D341Med (cell line): ENCODE measurements around the gene GPR137B.
A peak's percentile ranks its signal among the peaks of the same experiment; 100 is the strongest.
"Not testable (repeated sequence)": the region's sequence is repeated elsewhere in the genome, so short reads cannot be mapped to it uniquely, and the experiment has no call there.

ENCODE experiments used
- DNase-seq: peaks from one replicate; pipeline ENCODE4 v3.0.0; 2012; ENCODE audit warnings: low spot score

GPR137B gene

DNA sequence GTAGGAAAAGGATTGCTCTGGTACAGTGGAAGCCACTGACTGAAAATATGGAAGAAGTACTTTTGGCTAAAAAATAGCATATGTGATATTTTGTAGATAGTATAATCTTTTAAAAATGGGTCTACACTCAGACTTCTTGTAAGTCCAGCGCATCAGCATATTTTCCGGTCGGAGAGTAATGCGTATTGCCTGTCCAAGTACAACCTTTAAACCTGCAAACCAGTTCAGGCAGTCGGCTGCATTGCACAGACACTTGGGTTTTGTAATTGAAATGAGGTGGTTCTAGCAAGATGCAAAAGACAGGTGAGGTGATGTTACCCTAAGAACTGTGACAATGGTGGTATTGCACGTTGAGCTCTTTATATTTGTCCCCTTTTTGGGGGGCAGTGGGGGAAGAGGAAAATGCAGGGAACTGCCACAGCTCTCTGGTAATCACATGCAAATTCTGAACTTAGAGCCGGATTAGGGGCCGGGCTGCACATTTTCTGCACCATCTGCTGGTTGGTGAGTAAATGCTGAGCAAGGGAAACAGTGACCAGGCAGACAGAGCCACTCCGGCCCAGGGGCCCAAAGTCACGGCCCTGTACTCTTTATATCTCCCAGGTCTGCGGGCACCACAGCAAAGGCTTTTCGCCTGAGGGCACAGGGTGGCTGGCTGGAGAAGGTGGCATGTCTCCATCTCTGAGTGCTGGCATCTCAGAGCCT lies 2.3 kb downstream of the GPR137B start:
- peak; percentile 80 for DNase-seq

DNA sequence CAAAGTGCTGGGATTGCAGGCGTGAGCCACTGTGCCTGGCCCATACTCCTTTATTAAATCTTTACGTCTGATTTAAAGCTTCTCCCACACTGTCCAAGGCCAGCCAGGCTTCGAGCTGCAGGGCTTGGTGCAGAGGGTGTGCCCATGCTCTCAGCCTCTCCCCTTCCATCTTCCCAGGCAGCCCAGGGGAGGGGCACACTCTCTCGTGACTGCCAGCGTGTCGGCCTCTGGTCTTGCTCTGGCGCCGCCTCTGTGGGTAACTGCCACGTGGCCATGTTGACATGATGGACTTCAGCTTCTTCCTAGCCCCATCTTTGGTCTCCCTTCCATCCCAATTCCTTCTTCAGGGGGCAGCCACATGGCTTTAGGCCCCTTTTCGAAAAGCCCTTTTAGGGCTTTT lies 4.7 kb downstream of the GPR137B start:
- DNase-seq, result no peak

DNA sequence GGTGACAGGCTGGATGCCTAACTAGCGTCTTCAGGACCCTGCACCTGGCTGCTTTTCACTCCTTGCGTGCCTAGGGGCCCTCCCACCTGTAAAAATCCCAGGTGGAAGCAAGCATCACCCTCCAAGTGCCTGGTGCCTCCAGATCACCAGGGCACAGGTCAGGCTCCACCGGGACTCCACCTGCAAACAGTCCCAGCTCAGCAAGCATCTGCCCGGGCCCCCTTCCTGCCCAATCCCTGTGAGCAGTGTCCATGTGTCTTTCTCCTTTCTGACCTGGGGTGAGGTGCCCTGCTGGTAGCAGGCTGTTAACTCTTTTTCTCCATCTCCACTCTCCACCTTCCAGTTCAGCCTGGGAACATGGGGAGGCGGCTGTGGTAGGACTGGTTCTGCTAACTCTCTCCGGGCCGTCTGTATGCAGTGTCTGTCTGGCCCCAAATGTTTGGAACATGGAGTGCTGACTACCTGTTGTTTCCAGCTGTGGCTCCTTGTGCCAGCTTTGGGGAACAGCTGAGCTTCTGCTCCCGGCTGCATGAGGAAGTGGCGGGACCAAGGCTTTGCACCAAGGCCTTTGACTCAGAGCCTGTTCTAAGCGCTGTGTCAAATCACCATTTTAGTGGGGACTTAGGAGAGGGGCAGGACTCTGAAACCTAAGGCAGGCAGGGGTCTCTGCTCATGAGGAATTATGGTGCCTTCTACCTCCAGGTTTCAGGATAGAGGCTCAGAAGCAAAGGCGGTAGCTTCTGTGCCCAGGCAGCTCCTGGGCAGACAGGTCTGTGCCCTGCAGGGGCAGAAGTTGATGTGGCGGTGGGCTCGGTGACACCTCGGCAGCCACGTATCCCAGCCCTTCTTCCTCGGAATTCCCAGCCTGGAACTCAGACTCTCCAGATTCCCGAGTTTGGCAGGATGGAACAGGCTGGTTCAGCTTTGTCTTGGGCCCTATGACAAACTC lies 5.5 kb downstream of the GPR137B start:
- no peak for DNase-seq

DNA sequence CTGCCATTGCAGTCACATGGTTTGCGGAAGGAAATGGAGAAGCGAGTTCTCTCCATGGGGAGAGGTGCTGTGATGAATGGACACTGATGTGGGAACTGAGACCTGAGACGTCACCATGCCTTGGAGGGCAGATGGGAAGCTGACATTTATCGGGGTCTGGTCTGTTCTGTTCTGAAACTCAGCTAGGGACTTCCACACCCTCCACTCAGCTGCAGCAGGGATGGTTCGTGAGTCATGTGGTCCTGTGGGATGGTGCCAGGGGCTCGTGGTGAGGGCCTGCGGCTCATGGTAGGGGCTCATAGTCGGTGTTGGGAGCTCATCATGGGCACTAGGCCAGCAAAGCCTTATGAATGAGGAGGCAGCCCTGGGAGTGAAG lies 6.1 kb downstream of the GPR137B start:
- no peak for DNase-seq

DNA sequence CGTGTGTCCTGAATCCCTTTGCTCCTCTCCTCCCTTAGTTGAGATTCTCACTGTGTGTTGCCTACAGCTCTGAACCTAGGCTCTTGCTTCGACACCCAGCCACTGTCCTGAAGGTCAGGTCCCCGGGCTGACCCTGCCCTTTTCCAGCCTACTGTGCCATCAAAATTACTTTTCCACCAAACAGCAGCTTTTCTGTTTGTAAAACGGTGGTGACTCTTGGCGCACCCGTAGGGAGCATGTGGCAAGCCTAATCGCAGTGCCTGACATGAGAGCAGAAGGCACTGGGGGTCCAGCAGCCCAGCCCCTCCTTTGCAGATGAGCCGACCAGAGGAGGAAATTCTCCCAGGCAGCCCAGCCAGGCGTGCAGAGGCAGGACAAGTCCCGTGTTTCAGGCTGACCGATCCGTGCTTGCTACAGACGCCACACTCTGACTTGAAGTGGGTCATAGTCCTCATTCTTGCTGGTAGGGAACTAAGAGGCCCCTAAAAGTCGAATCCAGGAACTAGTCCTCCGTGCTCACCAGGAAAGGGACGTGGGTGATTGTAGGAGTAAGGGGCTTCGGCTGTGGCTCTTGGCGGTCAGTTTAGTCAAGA lies 6.8 kb downstream of the GPR137B start:
- DNase-seq, result no peak

- DNase-seq, result no peak
Measured at GRCh38 chr1:236149696-236150228, 7.4 kb downstream of the GPR137B start.

GRCh38 chr1:236150311-236150955 lies 8.1 kb downstream of the GPR137B start:
- no peak for DNase-seq

DNA sequence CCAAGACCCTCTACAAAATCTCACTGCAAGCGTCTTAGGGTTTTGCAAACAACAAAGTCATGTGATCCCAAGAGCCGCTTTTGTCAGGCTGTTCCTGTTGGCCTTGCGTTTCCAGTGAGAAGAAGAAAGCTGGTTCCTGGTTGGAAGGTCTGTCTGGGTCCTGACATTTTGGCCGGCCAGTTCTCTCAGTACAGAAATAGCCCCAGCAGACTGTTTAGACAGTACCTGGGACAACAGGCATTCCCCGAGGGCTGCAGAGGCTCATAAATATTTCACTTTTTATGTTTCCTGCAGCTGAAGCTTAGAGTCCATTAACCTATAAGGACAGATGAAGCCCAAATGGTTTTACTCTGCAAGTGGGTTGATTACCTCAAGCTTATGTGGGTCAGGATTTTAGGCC lies 8.6 kb downstream of the GPR137B start:
- DNase-seq, result no peak

GRCh38 chr1:236151739-236152424 lies 9.5 kb downstream of the GPR137B start:
- no peak for DNase-seq

DNA sequence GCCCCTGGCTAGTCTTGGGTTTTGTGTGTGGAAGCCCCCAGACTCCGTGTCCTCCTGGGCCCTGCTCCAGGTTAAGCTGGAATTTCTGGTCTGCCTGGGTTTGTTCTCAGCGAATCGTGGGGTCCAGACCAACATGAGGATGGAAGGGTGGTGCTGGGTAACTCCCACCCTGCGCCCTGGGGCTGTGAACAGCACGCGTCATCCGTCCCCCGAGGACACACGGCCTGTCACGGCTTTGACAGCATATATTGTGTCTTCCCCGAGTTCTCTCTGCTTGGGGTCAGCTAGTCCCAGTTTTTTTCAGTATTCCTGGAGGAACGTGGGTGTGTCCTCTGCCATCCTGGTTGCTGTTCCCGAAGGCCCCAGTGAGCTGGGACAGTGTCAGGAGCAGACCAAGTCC lies 11.8 kb downstream of the GPR137B start:
- no peak for DNase-seq

DNA sequence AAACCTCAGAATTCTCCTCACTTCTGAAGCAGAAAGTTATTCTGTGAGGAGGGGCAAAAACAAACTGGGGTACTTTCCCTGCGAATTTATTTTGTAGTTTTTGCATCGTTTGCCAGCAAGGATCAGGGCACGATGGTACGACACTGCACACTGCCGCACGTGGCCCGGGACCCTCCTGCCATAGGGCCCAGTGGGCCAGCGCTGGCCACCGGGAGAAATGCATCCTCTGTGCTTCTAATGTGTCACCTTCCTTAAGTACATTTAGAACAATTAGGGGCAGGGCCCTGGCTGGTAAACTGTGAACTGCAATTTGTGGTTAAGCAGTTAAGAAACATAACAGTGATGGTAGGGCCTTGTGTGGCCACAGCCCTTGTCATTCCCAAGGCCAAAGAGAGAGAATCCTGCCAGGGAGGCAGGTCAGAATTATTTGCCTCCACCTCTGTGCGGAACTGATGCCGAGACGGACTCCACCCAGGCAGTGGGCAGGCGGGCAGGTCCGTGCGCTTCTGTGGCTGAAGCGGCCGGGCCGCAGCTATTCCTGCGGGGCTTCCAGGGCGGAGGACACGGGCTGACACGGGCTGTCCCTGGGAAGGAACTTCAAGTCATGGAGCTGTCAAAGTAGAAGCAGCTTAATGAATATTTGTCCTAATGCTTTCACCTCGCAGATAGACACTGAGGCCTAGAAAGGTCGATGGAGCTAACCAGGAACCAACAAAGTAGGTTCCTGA lies 12.5 kb downstream of the GPR137B start:
- DNase-seq, result no peak

- DNase-seq, result no peak
Measured at GRCh38 chr1:236155399-236155767, 13.0 kb downstream of the GPR137B start.

- no peak for DNase-seq
Measured at GRCh38 chr1:236155841-236156503, 13.6 kb downstream of the GPR137B start.

DNA sequence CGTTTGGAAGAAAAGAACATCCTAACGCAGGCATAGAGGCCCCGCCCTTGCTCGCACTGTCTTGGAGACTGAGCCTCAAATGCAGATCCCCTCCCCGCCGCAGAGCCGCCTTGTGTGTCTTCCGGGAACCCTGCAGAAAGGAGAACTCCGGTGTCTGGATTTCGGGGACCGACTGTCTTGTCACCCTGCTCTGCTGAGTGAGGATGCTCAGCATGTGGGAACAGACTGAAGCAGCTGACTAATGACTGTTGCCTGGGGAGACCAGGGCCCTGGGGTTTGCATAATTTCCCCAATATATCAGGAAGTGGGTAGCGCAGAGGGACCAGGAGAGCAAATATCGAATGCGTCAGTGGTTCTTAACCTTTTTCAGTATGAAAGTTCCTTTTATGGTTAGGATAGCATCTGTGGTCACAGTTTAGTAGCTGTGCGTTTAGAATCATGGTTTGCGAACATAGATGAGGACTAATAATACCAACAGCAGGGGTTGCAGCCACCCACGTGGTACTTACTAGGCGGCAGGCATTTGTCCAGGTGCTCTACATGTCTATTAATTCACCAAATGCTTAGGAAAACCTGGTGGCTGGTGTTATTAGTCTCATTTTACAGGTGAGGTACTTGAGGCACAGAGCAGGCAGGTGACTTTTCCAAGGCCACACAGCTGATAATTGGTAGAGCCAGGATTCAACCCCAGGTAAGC lies 14.3 kb downstream of the GPR137B start:
- no peak for DNase-seq

- DNase-seq, result not testable (repeated sequence)
Measured at GRCh38 chr1:236158072-236158471, 15.7 kb downstream of the GPR137B start.

GRCh38 chr1:236158719-236159118 lies 16.4 kb downstream of the GPR137B start:
- no peak for DNase-seq

DNA sequence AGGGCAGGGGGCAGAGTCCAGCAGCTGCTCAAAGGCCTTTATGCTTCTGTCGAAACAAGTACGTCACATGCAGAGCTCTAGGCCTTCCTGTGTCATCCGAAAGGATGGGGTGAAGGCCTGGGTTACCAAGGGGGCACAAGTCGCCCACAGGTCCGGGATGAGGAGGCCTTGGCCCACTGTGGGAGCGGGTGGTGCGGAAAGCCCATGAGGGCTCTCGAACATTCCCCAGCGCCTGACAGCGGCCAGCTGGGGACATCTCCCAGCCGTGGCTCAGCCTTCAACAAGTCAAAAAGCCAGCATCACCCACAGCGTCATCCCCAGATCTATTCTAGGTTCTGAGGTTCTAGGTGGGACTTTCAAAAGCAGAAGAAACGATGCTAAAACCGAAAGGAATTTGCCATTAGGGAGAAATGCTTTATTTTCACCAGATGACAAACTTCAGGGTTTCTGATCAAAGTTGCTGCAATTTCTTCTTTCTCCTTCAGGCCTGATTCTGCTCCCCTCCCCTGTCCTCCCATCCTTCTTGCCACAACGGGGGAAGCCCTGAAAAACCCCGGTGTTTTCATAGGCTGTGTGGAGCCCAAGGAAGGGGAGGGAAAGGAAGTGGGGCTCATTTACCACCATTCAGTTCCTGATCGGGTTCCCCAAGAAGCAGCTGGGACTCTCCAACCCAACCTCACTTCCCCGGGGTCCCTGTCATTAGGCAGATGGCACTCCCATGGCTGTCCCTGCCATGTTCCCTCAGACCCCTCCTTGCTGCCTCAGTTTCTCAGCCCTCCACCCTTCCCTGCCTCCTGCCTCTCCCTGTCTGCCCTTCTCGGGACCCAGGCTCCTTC lies 17.6 kb downstream of the GPR137B start:
- no peak for DNase-seq

DNA sequence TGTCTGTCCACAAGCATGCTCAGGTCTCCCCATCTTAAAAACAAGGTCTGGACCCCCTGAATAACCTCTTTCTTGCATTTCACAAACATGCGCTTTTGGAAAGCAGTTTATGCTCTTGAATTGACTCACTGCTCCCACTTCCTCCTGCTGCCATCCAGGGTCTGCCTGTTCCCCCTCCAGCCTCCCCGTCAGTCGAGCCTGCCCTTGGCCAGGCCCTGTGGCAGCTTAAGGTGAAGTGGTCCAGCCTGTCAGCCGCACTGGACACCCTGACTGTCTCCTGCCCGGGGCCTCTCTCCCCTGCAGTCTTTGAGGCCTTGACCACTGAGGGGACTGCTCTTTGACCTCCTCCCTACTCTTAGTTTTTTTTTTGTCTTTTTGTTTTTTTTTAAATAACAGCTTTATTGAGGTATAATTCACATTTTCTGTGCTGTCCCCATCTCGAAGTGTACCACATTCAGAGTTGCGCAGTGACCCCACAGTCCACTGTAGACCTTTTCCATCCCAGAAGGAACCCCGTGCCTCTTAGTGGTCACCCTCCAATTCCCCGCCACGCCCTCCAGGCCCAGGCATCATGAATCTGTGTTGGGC lies 18.3 kb downstream of the GPR137B start:
- no peak for DNase-seq
